ENCODE results near the gene NCAPD3.
"Not testable (repeated sequence)": the region's sequence is repeated elsewhere in the genome, so short reads cannot be mapped to it uniquely, and the experiment has no call there.

The NCAPD3 gene

GRCh38 chr11:134229126-134229790 is 5.5 kb upstream of the NCAPD3 start:
- DNase-seq (ENCODE audit: low read depth in 2 of 3, low spot score in 2 of 3): no peak

GRCh38 chr11:134228625-134229024 is 4.9 kb upstream of the NCAPD3 start:
- DNase-seq (ENCODE audit: low read depth in 2 of 3, low spot score in 2 of 3): no peak

DNA sequence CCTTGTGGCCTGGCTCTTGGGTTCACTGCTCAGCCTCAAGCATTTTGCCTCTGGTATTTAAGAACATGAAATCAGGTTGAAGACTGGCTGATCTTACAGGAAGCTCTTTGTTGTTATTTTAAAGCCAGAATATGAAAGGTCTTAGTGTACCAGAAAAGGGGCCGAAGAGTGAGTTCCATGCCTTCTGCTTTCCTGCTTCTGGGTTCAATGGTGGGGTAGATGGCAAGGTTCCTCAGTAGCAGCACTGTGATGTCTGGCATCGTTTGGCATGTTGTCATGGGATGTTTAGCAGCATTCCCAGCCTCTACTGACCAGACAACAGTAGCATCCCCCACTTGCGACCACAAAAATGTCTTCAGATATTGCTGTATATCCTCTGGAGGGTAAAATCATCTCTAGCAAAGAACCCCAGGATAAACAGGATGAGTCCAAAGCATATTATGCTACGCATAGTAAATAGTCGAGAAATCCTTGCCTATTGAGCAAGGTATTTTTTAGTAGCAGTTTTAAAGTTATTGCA is 3.1 kb upstream of the NCAPD3 start:
- no peak for DNase-seq (ENCODE audit: low read depth in 2 of 3, low spot score in 2 of 3)

- DNase-seq (ENCODE audit: low read depth in 2 of 3, low spot score in 2 of 3): peak; percentile 31 to 37 (median 31)
These were observed 1.2 kb upstream of the NCAPD3 start for GRCh38 chr11:134224710-134225664.

GRCh38 chr11:134223121-134223520 is 646 bp downstream of the NCAPD3 start:
- DNase-seq (ENCODE audit: low read depth in 2 of 3, low spot score in 2 of 3): no peak

DNA sequence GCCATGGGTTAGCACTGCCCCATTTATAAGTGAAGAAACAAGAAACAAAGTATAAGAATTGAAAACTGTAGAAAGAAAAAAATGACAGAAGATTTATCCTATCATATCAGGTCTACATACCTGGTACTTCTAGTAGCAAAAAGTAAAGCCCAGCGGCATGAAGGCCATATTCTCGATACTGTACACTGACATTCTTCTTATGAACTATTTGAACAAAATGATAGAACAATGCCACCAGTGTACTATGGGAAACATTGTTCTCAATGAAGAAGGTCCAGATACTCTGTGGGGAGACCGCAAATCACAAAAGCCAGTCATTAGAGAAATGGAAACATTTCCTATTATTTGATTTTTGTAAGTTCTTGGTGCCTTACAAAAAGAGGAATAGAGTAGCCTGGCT is 7.0 kb downstream of the NCAPD3 start:
- no peak for DNase-seq (ENCODE audit: low read depth in 2 of 3, low spot score in 2 of 3)

DNA sequence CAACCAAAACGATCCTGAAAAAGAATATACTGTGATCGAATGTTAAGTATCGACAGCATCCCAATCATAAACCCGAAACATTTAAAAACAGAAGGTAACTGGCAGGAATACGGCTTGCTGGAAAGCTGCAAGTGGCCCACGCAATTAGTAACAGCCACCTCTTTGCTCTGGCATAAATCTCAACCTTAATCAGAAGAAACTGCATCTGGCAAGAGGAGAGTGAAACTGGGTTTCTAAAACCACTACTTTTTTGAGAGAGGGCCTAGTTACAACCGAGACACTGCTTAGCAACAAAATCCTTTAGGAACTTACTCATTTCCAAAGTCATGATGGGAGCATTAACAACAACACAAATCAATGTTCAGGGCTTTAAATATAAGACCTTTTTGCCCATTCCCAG is 7.9 kb downstream of the NCAPD3 start:
- no peak for DNase-seq (ENCODE audit: low read depth in 2 of 3, low spot score in 2 of 3)

DNA sequence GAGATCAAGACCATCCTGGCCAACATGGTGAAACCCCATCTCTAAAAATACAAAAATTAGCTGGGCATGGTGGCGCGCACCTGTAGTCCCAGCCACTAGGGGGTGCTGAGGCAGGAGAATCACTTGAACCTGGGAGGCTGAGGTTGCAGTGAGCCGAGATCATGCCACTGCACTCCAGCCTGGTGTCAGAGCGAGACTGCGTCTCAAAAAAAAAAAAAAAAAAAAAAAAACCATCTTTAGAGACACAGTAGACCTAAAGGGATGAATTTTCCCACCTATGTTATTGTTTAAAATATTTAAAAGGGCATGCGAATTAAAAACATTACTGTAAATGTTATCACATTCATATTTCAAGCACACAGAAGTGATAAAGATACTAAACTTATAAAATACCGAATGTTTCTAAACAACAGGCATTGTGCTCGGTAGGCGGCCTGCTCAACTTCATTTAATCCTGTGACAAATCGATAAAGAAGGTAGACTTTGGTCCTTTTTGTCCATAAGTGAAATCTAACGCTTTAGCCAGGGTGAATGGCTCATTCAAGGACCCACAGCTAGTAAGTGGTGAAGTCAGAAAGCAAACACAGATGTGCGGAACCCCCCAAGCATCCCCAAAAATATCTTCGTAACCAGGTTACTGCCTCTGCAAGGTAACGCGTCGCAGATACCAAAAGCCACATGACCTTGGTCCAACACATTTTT is 16.1 kb downstream of the NCAPD3 start:
- DNase-seq (ENCODE audit: low read depth in 2 of 3, low spot score in 2 of 3): no peak

DNA sequence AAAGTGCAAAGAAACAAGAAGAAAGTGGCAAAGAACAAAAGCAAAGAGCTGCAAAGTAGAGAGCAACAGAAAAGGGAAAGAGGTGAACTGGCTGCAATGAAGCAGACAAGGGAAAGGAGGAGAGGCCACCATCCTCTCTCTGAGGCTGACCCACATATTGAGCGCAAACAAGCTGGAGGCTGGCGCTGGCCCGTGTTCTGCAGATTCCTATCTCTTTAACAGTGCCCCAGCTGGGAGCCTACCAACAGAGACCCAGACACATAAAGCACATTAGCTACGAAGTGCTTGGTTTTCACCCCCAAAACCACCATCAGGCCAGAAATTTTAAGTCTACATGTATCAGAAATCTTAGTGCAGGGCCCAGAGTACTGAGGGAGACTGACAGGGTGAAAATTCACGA is 17.6 kb downstream of the NCAPD3 start:
- no peak for DNase-seq (ENCODE audit: low read depth in 2 of 3, low spot score in 2 of 3)

DNA sequence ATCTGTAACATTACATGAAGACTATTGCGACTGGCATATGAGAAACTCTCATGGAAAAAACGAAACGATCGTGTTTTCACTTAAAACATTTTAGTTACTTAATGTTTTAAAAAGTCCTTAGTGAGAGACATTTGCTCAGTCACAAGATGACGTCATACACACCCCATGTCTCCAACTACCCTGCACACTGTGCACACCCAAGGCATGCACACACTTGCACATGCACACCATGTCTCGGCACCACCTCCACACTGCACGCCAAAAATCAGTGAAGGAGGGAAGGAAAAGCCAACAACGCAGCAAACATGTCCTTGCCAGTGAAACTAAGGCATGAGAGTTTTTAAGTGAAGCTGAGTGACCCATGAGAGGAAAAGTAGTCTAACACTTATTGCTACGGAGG is 18.0 kb downstream of the NCAPD3 start:
- DNase-seq (ENCODE audit: low read depth in 2 of 3, low spot score in 2 of 3): no peak

- no peak for DNase-seq (ENCODE audit: low read depth in 2 of 3, low spot score in 2 of 3)
These were observed 21.1 kb downstream of the NCAPD3 start for GRCh38 chr11:134202661-134203060.

- no peak for DNase-seq (ENCODE audit: low read depth in 2 of 3, low spot score in 2 of 3)
These were observed 23.1 kb downstream of the NCAPD3 start for GRCh38 chr11:134200688-134201087.

- no peak for DNase-seq (ENCODE audit: low read depth in 2 of 3, low spot score in 2 of 3)
These were observed 24.2 kb downstream of the NCAPD3 start for GRCh38 chr11:134199531-134199930.

DNA sequence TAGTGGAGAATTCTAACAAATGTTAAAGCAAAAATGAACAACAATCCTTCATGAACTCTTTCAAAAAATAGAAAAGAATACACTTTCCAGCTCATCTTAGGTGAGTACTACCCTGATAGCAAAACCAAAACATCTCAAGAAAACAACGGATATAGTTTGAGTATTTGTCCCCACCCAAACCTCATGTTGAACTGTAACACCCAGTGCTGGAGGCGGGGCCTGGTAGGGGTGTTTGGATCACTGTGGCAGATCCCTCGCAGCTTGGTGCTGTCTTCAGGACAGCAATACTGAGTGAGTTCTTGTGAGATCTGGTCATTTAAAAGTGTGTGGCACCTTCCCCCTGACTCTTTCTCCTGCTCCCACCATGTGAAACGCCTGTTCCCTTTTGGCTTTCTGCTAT is 27.0 kb downstream of the NCAPD3 start:
- no peak for DNase-seq (ENCODE audit: low read depth in 2 of 3, low spot score in 2 of 3)

- not testable (repeated sequence) for DNase-seq (ENCODE audit: low read depth in 2 of 3, low spot score in 2 of 3)
These were observed 35.7 kb downstream of the NCAPD3 start for GRCh38 chr11:134188092-134188491.

DNA sequence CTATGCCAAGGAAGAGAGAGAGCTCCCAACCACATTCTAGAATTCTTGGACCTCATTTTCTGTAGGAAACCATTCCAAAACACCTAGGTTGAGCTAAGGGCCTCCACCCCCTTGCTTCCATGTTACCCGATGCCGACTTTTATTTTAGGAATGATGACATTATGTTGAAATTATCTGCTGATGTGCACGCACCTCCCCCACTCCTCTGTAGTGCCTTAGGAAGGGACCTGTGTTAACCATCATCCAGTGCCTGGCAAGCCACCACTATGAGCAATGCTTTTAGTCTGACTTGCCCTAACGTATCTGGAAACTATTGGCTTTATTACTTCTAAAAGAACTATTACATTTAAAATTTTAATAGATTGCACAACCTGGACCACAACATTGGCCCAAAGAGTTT is 42.1 kb downstream of the NCAPD3 start:
- no peak for DNase-seq (ENCODE audit: low read depth in 2 of 3, low spot score in 2 of 3)

DNA sequence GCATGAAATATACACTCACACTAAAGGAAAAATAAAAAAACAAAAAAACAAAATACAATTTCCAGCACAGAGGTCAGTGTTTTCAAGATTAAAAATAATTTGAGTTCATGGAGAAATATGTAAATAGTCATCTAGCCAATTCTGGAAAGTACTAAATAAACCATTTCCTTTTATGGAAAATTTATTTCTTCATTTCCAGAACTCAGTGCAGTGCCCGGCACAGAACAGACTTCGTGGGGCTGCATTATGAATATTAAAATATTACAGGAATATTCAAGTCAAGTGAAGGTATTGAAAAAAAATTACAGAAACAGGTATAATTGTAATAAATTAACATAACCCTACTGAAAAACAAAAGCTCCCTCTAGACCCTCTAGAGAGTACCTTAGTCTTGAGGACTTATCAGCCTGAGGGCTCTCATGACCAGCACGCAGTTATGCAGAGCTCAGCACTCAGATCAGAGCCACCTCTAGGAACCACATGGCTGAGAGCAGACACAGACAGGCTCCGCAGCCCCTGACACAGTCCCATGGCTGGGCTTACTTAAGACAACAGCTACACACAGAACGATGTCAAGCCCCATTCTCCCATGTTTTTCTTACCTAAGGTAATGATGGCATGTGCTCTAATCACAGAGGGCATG is 45.6 kb downstream of the NCAPD3 start:
- no peak for DNase-seq (ENCODE audit: low read depth in 2 of 3, low spot score in 2 of 3)

DNA sequence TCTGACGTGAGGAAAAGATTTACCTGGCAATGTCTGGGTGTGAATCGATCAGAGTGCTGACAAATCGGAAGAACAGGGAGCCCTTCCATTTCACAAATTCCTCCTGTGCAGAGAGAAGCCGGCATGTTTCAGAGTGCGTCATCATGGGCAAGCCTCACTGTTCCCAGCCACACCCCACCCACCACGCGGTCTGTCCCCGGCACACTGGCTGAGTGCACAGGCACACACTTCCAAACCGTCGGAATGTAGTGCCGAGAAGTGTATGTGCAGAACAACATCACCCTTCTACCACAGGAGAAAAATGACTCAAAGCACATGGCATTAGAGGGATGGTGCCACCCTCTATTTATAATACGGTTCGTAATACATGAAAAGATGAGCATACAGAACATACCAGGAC is 47.5 kb downstream of the NCAPD3 start:
- no peak for DNase-seq (ENCODE audit: low read depth in 2 of 3, low spot score in 2 of 3)

DNA sequence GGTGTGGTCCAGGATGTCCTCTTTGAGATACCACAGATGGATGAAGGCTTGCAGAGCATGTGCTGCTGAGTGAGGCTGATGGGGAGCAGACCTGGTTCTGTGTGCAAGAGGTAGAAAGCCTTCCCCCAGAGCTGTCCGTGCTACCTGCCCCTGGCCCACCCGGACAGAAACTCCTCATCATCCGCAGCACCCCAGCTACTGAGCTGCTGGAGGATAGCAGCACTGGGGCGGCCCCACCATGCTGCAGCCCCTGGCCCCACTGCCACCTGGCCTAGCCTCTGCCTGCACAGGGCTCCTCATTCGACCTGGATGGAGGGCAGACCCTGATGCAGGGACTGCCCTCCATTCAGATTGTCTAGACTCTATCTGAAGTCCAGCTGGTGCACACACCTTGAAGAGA is 50.5 kb downstream of the NCAPD3 start:
- DNase-seq (ENCODE audit: low read depth in 2 of 3, low spot score in 2 of 3): no peak

GRCh38 chr11:134171951-134172350 is 51.8 kb downstream of the NCAPD3 start:
- DNase-seq (ENCODE audit: low read depth in 2 of 3, low spot score in 2 of 3): no peak

DNA sequence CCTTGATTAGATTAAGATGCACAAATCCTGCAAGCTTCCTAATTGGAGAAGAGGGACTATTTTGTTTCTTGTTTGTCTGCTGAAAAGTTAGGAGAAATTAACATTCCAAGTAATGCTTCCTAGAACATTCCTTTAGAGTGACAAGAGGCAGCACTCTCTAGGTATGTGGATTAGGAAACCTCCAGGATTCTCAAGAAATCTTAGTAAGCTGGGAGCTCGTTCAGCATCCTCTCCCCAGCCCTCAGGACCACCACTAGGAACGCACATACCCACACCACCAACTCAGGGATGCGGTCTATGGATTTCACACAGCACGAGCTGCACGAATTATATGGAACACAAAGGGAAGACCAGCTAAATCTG is 52.9 kb downstream of the NCAPD3 start:
- DNase-seq (ENCODE audit: low read depth in 2 of 3, low spot score in 2 of 3): no peak

All from activated CD8-positive, alpha-beta memory T cell treated with anti-CD3 and anti-CD28 coated beads for 48 hours (primary cell).